Measurements from ENCODE around the gene C1QL4. TPM values are rescaled to one million over a fixed set of nuclear protein-coding genes. Genes with fewer than 3 reads are reported as not detected.

The C1QL4 gene
- total and polyA plus RNA-seq, 2 of the 8 experiments (the other 6 are each of a cell fraction or from before 2014, with no cell fraction given) = 0.28 to 0.63 TPM

DNA sequence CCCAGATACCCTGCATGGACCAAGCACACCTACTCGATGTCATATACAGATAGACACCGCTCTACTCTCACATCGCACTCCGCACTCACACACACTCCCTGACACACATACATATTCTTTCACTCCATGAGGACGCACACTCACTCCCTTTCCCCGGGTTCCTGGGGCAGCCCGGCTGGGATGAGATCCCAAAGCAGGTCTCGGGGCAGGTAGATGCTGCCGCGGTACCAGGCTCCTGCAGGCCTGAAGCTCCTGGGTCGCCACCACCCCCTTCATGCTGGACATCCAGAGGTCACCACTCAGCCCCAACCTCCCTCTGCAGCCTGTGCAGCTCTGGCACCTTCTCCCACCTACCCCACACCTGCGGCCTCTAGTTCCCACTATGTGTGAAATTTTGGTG is 2.3 kb downstream of the C1QL4 start:
- no peak overlapping the region for H2BK5ac ChIP-seq (ENCODE audit: low read depth, low read length)
- no peak for FAIRE-seq
- 81 to 100% methylated on average over 3 to 12 of the region's 12 CpGs for WGBS, 2 experiments (ENCODE audit: extremely low coverage in 1 of 2, insufficient coverage in 1 of 2, insufficient read length in 1 of 2, insufficient replicate concordance in 2 of 2, low coverage in 1 of 2, low lambda C conversion rate in 2 of 2, missing lambda C conversion rate in 1 of 2)
- no peak overlapping the region for H3K18ac ChIP-seq (ENCODE audit: extremely low read depth, low read length)
- H3K56ac ChIP-seq (replicated peaks; ENCODE audit: insufficient read length, low read depth, low read length) = no peak overlapping the region
- peaks cover 6 to 9% of the 10 kb centered on the region in 2 experiments for H4K20me1 ChIP-seq (replicated peaks in 1 of 2; ENCODE audit: control insufficient read depth in 1 of 2, insufficient read depth in 2 of 2, low read length in 2 of 2)
- DNase-seq (ENCODE audit: low read depth in 1 of 2, low spot score in 2 of 2) = no peak
- H3K9ac ChIP-seq (replicated peaks in 1 of 4; ENCODE audit: extremely low read depth in 1 of 4, low read depth in 3 of 4, low read length in 3 of 4) = no peak overlapping the region
- peaks cover 0 to 6% of the 10 kb centered on the region in 2 experiments; a peak in 1 of 4 replicates for H3K9me3 ChIP-seq (ENCODE audit: insufficient read depth in 2 of 2, low read depth in 1 of 2, low read length in 1 of 2)
- H2AK5ac ChIP-seq (ENCODE audit: low read depth, low read length) = no peak overlapping the region
- H3K23ac ChIP-seq (ENCODE audit: insufficient read length) = no peak overlapping the region
- no peak overlapping the region for H3K4ac ChIP-seq (replicated peaks; ENCODE audit: insufficient read length, low read depth, low read length)
- no peaks in the 10 kb centered on the region for H3K79me1 ChIP-seq (ENCODE audit: low read depth, low read length)
- CTCF ChIA-PET (ENCODE audit: partially characterized antibody) = interaction anchor here (0.6 to 12.7 kb wide), 9 partner anchors 9 to 514 kb away, joined by 3 to 276 read pairs (median 5); partner anchors contain the start of genes DNAJC22 and PRPH
- H3K79me2 ChIP-seq (ENCODE audit: control insufficient read depth in 1 of 2, insufficient read depth in 2 of 2, low read length in 2 of 2) = no peaks in the 10 kb centered on the region
- no peak overlapping the region for H4K8ac ChIP-seq (ENCODE audit: extremely low read depth, insufficient read depth, low read length)
- no peak overlapping the region for H4K91ac ChIP-seq (replicated peaks; ENCODE audit: insufficient read length, low read length)
- H2BK15ac ChIP-seq (ENCODE audit: low read length) = no peak overlapping the region
- H2BK120ac ChIP-seq (replicated peaks; ENCODE audit: low read depth, low read length) = no peak overlapping the region
- H2BK20ac ChIP-seq (ENCODE audit: low read length) = no peak overlapping the region
- peaks cover 5 to 20% (median 7%) of the 10 kb centered on the region in 4 experiments; a peak in 6 of 8 replicates for H3K36me3 ChIP-seq (ENCODE audit: control insufficient read depth in 2 of 4, insufficient read depth in 4 of 4, low read length in 3 of 4)
- H3K4me3 ChIP-seq (ENCODE audit: extremely low read depth in 1 of 4, insufficient read depth in 2 of 4, low read depth in 3 of 4, low read length in 4 of 4) = no peak overlapping the region
- H3K4me2 ChIP-seq (ENCODE audit: insufficient read depth in 1 of 2, low read depth in 2 of 2, low read length in 2 of 2) = no peak overlapping the region
- peaks cover 57 to 80% (median 73%) of the 10 kb centered on the region in 4 experiments for H3K27me3 ChIP-seq (replicated peaks in 1 of 4; ENCODE audit: control insufficient read depth in 3 of 4, extremely low read depth in 1 of 4, insufficient read depth in 3 of 4, low read length in 3 of 4)
- H2BK12ac ChIP-seq (ENCODE audit: low read depth, low read length) = no peak overlapping the region
- TF ChIP-seq HDAC2 (IDR thresholded peaks at IDR 0.05; ENCODE audit: borderline replicate concordance in 1 of 2, low read depth in 2 of 2, low read length in 2 of 2) = no peak
- TF ChIP-seq CREB1 (IDR thresholded peaks at IDR 0.05) = no peak
- peak; percentile 24 for TF ChIP-seq RNF2 (IDR thresholded peaks at IDR 0.05; ENCODE audit: borderline replicate concordance, low read depth, low read length, missing control alignments, poor library complexity, severe bottlenecking)
- TF ChIP-seq CBX8 (IDR thresholded peaks at IDR 0.05; ENCODE audit: borderline replicate concordance, low read depth, low read length) = no peak
- no peak for TF ChIP-seq PHF8 (conservative IDR thresholded peaks at IDR 0.05; ENCODE audit: low read depth, low read length)
- no peak for TF ChIP-seq TCF12 (IDR thresholded peaks at IDR 0.05; ENCODE audit: low read depth, low read length)
- H3K4me1 ChIP-seq (replicated peaks in 1 of 4; ENCODE audit: control insufficient read depth in 3 of 4, insufficient read depth in 4 of 4, low read length in 3 of 4) = peaks cover 0 to 26% (median 17%) of the 10 kb centered on the region in 4 experiments; a peak in 6 of 7 replicates
- peaks cover 7% of the 10 kb centered on the region; the same call in 1 of the 2 replicates for H3K23me2 ChIP-seq (ENCODE audit: low read depth, low read length)
- H3K27ac ChIP-seq (ENCODE audit: low read depth, low read length) = no peak overlapping the region
- H3K14ac ChIP-seq (ENCODE audit: insufficient read length) = no peak overlapping the region
- no peak overlapping the region for H4K5ac ChIP-seq (ENCODE audit: insufficient read length, low read depth, low read length)
- POLR2A ChIA-PET (ENCODE audit: partially characterized antibody) = interaction anchor here (1.3 to 6.2 kb wide), 4 partner anchors 8 to 40 kb away, joined by 4 to 37 read pairs (median 32); partner anchors contain the start of genes DNAJC22, PRPH and TROAP
- no peak overlapping the region for H2AFZ ChIP-seq (ENCODE audit: low read length)

Measured in H1 (cell line).